ENCODE results near the gene COL4A6. TPM values are rescaled to one million over a fixed set of nuclear protein-coding genes. Genes with fewer than 3 reads are reported as not detected.

COL4A6 gene
- total RNA-seq, 3 donors from 2014 or later (not counting 1 experiment from before 2014, with no cell fraction given), result not detected

GRCh38 chrX:108347800-108348199 is 90.4 kb downstream of the COL4A6 start:
- TF ChIP-seq CTCF (IDR thresholded peaks at IDR 0.05), result no peak
- Mint-ChIP-seq H3K4me3 (no peak overlapping the region), H3K4me1 (no peaks in the 10 kb centered on the region), H3K27me3 (ENCODE audit: low read depth in 2 of 2) (no peaks in the 10 kb centered on the region), H3K9me3 (no peaks in the 10 kb centered on the region), H3K27ac (no peak overlapping the region), H3K36me3 (no peaks in the 10 kb centered on the region)
- DNase-seq (no peak), ATAC-seq (no peak)
- no peak overlapping the region for H3K4me3 ChIP-seq (ENCODE audit: low read length)
- intact Hi-C loops (cut with micrococcal nuclease), result no loop called here
- no peaks in the 10 kb centered on the region for H3K36me3 ChIP-seq (ENCODE audit: control insufficient read depth, insufficient read depth, low read length)
- 54% methylated on average over 3 of the region's 3 CpGs for WGBS (ENCODE audit: insufficient coverage)
- no peaks in the 10 kb centered on the region for H3K4me1 ChIP-seq (ENCODE audit: control insufficient read depth, insufficient read depth, low read length)
- no peaks in the 10 kb centered on the region for H3K27me3 ChIP-seq (ENCODE audit: control insufficient read depth, insufficient read depth, low read length)
- H3K9me3 ChIP-seq (ENCODE audit: control insufficient read depth, insufficient read depth, low read length), result no peaks in the 10 kb centered on the region
- no peak overlapping the region for H3K27ac ChIP-seq (ENCODE audit: low read length)

- Mint-ChIP-seq H3K27me3 (ENCODE audit: low read depth in 2 of 2) (no peaks in the 10 kb centered on the region), H3K4me3 (no peak overlapping the region), H3K27ac (no peak overlapping the region), H3K9me3 (peaks cover 0 to 2% of the 10 kb centered on the region in 2 donors), H3K4me1 (no peaks in the 10 kb centered on the region), H3K36me3 (no peaks in the 10 kb centered on the region)
- Histone ChIP-seq H3K27me3 (ENCODE audit: control insufficient read depth, insufficient read depth, low read length) (no peaks in the 10 kb centered on the region), H3K4me1 (ENCODE audit: control insufficient read depth, insufficient read depth, low read length) (no peaks in the 10 kb centered on the region), H3K9me3 (ENCODE audit: control insufficient read depth, insufficient read depth, low read length) (no peaks in the 10 kb centered on the region), H3K36me3 (ENCODE audit: control insufficient read depth, insufficient read depth, low read length) (no peaks in the 10 kb centered on the region), H3K27ac (ENCODE audit: low read length) (no peak overlapping the region), H3K4me3 (ENCODE audit: low read length) (no peak overlapping the region)
- intact Hi-C loops (cut with micrococcal nuclease), result no loop called here
- WGBS (ENCODE audit: insufficient coverage), result no CpG with 5 or more reads among the region's 1 CpG
- ATAC-seq (no peak), DNase-seq (no peak)
- TF ChIP-seq CTCF (IDR thresholded peaks at IDR 0.05), result no peak
Measured at GRCh38 chrX:108344216-108344615, 94.0 kb downstream of the COL4A6 start.

DNA sequence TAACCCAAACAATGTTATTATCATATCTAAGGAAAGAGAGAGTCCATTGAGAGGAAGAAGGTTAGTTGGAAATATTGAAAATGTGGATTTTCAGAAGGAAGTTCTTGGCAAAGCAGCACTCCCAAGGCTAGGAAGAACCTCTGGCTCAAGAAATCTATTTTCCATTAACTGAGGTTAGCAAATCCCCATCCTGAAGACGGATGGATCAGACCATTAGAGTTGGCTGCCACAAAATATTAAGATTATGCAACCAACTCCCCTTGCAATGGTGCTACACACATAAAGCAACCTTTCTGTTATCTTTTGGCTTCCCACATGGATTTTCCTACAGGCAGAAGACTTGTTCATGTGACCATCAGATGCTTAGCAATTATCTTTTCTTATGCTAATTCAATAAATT is 96.3 kb downstream of the COL4A6 start:
- Mint-ChIP-seq H3K36me3 (no peaks in the 10 kb centered on the region), H3K9me3 (peaks cover 0 to 2% of the 10 kb centered on the region in 2 donors), H3K4me1 (no peaks in the 10 kb centered on the region), H3K4me3 (no peak overlapping the region), H3K27ac (no peak overlapping the region), H3K27me3 (ENCODE audit: low read depth in 2 of 2) (no peaks in the 10 kb centered on the region)
- H3K4me1 ChIP-seq (ENCODE audit: control insufficient read depth, insufficient read depth, low read length), result no peaks in the 10 kb centered on the region
- H3K4me3 ChIP-seq (ENCODE audit: low read length), result no peak overlapping the region
- intact Hi-C loops (cut with micrococcal nuclease), result no loop called here
- no peaks in the 10 kb centered on the region for H3K27me3 ChIP-seq (ENCODE audit: control insufficient read depth, insufficient read depth, low read length)
- ATAC-seq, result no peak
- DNase-seq, result no peak
- H3K36me3 ChIP-seq (ENCODE audit: control insufficient read depth, insufficient read depth, low read length), result no peaks in the 10 kb centered on the region
- 78% methylated on average over 1 of the region's 1 CpG for WGBS (ENCODE audit: insufficient coverage)
- no peaks in the 10 kb centered on the region for H3K9me3 ChIP-seq (ENCODE audit: control insufficient read depth, insufficient read depth, low read length)
- no peak overlapping the region for H3K27ac ChIP-seq (ENCODE audit: low read length)
- no peak for TF ChIP-seq CTCF (IDR thresholded peaks at IDR 0.05)

GRCh38 chrX:108332281-108332680 is 105.9 kb downstream of the COL4A6 start:
- intact Hi-C loops (cut with micrococcal nuclease), result no loop called here
- no peaks in the 10 kb centered on the region for H3K36me3 ChIP-seq (ENCODE audit: control insufficient read depth, insufficient read depth, low read length)
- no peaks in the 10 kb centered on the region for H3K9me3 ChIP-seq (ENCODE audit: control insufficient read depth, insufficient read depth, low read length)
- DNase-seq (no peak), ATAC-seq (no peak)
- no CpG with 5 or more reads among the region's 1 CpG for WGBS (ENCODE audit: insufficient coverage)
- Mint-ChIP-seq H3K9me3 (no peaks in the 10 kb centered on the region), H3K27me3 (ENCODE audit: low read depth in 2 of 2) (no peaks in the 10 kb centered on the region), H3K4me3 (no peak overlapping the region), H3K4me1 (no peaks in the 10 kb centered on the region), H3K27ac (no peak overlapping the region), H3K36me3 (no peaks in the 10 kb centered on the region)
- TF ChIP-seq CTCF (IDR thresholded peaks at IDR 0.05), result no peak
- no peaks in the 10 kb centered on the region for H3K4me1 ChIP-seq (ENCODE audit: control insufficient read depth, insufficient read depth, low read length)
- H3K27ac ChIP-seq (ENCODE audit: low read length), result no peak overlapping the region
- H3K27me3 ChIP-seq (ENCODE audit: control insufficient read depth, insufficient read depth, low read length), result no peaks in the 10 kb centered on the region
- no peak overlapping the region for H3K4me3 ChIP-seq (ENCODE audit: low read length)

All from natural killer cell (primary cell).